NCI-H2171 (cell line): Measurements from ENCODE around the gene ATF3.
A peak's percentile ranks its signal among the peaks of the same experiment; 100 is the strongest.
"Not testable (repeated sequence)": the region's sequence is repeated elsewhere in the genome, so short reads cannot be mapped to it uniquely, and the experiment has no call there.

Experiments used
- DNase-seq: peaks from one replicate; lab custom pipeline; 2025; lab: John Stamatoyannopoulos, UW

The ATF3 gene

DNA sequence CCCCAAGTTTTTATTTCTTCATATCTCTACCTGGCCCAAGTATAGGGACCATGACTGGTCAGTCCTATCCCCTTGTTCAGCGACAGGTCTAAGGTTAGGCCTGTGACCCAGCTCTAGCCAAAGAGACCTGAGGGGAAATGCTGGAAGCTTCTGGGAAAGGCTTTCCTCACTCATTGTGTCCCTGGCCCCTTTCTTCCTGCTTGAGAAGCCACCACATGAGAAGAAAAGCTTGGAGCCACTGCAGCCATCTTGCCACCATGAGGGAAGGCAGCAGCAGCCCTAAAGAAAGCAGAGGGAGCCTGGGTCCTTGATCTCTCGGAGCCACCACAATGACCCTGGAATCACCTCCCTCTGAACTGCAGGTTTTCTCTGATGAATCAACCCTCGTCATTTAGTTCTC is 43.4 kb downstream of the ATF3 start:
- DNase-seq: no peak

- DNase-seq: no peak
Observed at GRCh38 chr1:212652609-212653008, 44.0 kb downstream of the ATF3 start.

- no peak for DNase-seq
Observed at GRCh38 chr1:212655668-212656440, 47.3 kb downstream of the ATF3 start.

DNA sequence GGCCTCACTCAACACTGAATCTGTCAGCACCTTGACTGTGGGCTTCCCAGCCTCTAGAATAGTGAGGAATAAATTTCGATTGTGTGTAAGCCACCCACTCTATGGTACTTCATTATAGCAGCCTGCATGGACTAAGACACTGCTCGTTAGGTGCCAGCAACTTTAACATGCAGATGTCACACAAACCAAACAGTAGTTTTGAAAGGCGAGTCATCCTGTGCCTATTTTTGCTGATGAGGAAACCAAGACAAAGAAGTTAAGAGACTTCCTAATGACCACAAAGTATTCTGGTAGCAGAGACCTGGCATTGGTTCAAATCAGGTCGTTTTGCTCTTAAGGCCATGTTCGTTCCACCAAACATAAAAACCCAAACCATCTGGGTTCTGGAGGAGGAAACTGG is 48.2 kb downstream of the ATF3 start:
- DNase-seq: no peak

DNA sequence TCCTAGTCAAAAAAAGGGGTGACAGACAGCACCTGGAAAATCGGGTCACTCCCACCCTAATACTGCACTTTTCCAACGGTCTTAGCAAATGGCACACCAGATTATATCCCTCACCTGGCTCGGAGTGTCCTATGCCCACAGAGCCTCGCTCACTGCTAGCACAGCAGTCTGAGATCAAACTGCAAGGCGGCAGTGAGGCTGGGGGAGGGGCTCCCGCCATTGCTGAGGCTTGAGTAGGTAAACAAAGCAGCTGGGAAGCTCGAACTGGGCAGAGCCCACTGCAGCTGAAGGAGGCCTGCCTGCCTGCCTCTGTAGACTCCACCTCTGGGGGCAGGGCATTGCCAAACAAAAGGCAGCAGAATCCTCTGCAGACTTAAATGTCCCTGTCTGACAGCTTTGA is 49.7 kb downstream of the ATF3 start:
- DNase-seq: not testable (repeated sequence)

DNA sequence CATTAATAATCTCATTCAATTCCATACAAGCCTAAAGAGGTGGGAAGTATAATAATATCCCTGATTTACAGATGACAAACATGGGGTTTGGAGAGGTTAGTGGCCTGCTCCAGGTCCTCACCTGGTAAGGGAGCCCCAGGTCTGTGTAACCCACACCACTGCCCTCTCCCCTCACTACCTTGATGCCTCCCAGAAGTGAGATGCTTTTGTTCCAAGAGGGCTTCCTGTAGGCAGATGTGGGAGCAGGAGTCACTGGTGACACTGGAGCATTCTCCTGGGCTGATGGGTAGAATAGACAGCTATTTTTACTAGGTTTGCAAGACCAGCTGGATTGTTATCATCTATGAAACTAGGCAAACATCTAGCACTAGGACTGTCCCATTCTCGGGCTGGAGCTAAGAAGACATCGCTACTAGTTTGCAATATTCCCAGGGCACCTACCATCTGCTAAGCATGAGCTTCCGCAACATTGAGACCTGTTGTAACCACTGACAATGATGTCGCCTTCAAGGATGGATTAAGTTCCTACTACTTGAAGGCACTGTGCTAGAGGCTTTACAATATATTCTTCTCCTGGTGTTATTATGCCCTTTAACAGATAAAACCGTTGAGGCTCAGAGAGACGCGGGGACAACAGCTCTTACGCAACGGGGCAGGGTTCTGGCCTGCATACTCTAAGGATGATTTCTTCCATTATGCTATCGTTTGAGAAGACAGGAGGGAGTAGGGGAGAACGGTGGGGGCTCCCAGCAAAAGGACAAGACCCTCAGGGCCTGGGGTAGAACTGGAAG is 56.0 kb downstream of the ATF3 start:
- peak; percentile 32 for DNase-seq

DNA sequence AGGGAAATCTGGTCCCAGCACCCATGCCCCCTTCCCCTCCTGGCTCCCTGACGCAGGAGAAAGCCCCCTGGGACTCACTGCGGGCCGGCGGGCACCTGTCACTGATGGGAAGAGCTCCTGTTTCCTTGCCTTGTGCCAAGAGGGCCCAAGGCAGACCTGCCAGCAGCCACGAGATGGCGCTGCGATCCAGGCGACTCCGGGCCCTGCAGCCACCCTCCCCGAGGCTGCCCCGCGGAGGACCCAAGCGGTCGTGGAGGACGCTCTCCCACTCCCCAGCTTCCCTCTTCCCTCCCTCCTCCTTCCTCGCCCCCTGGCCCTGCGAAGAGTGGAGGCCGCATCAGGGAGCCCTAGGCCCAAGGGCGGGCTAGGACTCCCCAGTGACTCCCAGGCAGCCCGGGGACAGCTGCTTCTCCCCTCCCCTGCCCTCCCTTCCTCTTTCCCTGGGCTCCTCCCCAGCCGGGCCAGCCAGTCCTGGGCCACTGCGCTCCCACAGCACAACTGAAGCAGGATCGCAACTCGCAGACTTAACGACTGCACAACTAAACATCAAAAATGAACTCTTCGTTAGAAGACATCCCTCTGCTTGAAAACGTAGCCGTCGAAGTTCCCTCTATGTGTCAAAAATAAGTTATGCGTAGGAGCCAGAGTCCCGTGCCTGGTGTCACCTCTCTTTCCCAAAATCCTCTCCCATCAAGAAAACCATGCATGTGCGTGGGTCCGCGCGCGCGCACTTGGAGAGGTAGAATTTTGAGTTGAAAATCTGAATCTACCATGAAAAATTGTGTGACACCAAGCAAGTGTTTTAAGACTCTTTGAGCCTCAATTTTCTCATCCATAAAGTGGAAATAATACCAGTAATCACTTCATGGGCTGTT is 56.9 kb downstream of the ATF3 start:
- DNase-seq: peak; percentile 87

- no peak for DNase-seq
Observed at GRCh38 chr1:212666116-212666775, 57.7 kb downstream of the ATF3 start.

DNA sequence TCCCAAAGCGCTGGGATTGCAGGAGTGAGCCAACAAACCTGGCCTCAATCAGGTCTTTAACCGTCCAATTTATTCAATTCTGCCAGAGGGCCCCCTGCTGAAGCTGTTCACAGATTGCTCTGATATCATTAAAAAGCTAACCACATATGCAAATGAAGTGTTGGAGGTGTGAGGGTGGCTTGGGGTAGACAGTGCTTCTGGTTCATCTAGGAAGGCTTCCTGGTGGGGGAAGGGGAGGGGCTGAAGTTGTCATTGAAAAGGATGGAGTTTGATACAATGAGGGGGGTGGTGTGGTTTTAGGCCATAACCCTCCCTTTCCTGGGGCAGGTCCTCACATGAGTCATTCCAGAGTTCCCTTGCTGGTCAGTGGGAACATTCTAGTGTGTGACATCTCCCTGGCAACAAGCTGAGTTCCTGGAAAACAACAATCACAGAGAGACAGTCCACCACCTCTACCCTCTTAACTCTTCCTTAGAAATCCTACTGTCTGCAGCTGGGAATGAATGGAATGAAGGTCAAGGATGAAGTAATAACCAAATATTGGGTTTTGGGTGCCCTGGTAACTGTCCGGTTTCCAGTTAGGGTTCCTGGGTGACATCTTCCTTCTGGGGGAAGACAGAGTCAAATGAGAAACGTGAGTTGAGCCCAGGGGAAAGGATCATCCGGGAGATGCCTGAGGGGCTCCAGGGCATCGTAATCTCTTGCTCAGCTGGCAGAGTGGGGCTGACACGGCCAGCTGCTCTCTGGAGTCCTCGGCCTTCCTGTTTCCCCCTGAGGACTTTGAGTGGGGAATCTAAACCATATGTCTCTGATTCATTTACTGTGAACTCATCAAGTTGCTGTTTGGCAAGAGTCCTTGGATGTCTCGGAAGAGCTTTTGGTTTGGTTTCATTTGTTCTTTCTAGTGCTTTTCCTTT is 58.9 kb downstream of the ATF3 start:
- DNase-seq: peak; percentile 68

GRCh38 chr1:212668477-212668876 is 59.9 kb downstream of the ATF3 start:
- no peak for DNase-seq

DNA sequence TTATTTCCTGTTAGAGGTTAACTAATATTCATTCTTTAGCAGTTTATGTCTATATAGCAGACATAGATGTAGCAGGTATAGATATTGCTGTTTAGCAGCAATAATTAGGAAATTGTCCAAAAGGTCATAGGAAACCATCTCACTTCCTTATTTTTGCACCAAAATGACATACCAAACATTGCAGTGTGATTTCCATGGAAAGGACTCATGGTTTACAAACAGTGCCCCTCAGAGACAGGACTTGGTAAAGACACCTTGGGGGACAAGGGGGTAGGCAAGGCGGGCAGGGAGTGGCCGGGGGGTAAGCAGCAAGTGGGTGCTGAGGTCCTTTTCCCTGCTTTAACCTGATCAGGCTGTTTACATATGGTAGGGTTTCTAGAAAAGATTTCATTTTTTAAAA is 60.5 kb downstream of the ATF3 start:
- no peak for DNase-seq

DNA sequence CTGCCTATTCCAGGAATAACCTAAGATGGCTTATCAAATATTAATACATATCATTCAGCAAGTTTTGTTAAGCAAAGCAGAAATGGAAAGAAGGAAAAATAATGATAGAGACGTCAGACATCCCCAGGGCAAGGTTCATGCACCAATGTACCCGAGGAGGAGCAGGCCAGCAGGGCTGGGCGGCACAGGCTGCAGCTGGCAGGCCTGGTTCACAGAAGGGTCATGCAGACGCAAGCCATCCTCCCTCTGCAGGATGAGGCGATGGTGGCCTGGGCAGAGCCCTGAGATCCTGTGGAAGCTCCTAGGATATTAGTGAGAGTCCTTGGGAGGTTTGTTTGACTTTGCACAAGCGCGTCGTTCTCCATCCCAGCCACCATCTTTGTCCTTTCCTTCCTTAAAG is 61.0 kb downstream of the ATF3 start:
- no peak for DNase-seq

GRCh38 chr1:212670301-212670700 is 61.7 kb downstream of the ATF3 start:
- no peak for DNase-seq
